HG03097 (cell line): ENCODE measurements around the gene CDR2L.
"Not testable (repeated sequence)": the region's sequence is repeated elsewhere in the genome, so short reads cannot be mapped to it uniquely, and the experiment has no call there.

ENCODE experiments used
- ATAC-seq: cut with Tn5 transposase; IDR thresholded peaks from one replicate; pipeline ENCODE4 v1.9.1; 2021; ENCODE audit not compliant: unreplicated experiment, low FRiP score

CDR2L gene

GRCh38 chr17:75034236-75034908 lies 46.9 kb downstream of the CDR2L start:
- ATAC-seq: peak; percentile 45

DNA sequence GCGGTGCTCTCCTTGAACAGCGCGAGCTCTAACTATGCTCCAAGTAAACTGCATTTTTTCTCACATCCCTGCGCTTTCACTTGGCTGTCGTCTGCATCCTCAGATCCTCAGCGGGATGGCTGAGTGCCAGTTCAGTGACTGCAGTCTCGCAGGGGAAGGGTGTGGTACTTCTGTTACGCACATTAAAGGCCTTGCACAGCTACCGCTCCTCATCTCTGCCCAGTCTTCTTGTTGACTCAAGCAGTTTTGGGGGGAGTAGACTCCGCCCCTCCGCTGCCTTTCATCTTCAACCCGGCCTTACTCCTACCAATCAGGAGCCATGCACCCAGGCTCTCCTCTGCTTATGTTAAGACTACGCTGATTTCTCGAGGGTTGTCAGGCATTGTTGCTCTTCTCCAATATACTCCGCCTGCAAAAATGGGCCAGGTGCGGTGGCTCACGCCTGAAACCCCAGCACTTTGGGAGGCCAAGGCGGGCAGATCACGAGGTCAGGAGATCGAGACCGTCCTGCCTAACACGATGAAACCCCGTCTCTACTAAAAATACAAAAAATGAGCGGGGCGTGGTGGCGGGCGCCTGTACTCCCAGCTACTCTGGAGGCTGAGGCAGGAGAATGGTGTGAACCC lies 49.3 kb downstream of the CDR2L start:
- ATAC-seq: no peak

- ATAC-seq: no peak
Measured at GRCh38 chr17:75039238-75039637, 51.8 kb downstream of the CDR2L start.

GRCh38 chr17:75041656-75042280 lies 54.3 kb downstream of the CDR2L start:
- ATAC-seq: no peak

DNA sequence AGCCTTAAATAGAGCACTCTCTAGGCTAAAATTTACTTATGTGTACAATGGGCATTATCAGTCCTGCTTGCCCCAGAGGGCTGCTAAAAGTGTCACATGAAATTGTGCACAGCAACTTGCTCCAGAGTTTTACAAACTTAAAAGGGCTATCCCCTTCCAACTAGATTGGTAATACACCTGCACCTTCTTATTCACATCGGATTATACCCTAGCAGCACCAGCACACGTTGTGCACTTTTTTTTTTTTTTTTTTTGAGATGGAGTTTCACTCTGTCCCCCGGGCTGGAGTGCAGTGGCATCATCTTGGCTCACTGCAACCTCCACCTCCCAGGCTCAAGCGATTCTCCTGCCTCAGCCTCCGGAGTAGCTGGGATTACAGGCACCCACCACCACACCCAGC lies 56.4 kb downstream of the CDR2L start:
- ATAC-seq: not testable (repeated sequence)

DNA sequence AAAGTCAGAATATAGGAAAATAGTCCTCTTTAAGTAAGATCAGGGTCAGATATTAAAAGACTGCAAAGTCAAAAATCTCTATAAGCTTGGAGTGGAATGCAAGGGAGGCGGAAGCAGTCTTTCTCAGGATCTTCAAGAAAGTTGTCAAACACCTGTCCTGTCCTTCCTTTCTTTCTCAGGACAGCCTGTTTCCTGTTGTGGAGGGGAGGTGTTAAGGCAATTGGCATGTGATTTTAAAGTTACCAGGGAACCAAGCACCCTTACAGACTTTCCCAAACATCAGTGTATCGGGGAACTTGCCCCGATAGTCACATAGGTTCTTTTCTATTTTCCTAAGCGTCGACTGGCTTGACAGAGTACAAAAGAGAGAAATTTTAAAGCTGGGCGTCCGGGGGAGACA lies 57.3 kb downstream of the CDR2L start:
- ATAC-seq: no peak

GRCh38 chr17:75045946-75046406 lies 58.5 kb downstream of the CDR2L start:
- ATAC-seq: not testable (repeated sequence)

GRCh38 chr17:75046407-75047289 lies 59.2 kb downstream of the CDR2L start, which contains the start of the genes ATP5PD and KCTD2:
TSS of gene ATP5PD (minus strand) at chr17:75046969. CDS start at chr17:75042650, 4,319 bp downstream.
TSS of gene KCTD2 (plus strand) at chr17:75047225. CDS start at chr17:75047251, 26 bp downstream.
- ATAC-seq: peak; percentile 94

DNA sequence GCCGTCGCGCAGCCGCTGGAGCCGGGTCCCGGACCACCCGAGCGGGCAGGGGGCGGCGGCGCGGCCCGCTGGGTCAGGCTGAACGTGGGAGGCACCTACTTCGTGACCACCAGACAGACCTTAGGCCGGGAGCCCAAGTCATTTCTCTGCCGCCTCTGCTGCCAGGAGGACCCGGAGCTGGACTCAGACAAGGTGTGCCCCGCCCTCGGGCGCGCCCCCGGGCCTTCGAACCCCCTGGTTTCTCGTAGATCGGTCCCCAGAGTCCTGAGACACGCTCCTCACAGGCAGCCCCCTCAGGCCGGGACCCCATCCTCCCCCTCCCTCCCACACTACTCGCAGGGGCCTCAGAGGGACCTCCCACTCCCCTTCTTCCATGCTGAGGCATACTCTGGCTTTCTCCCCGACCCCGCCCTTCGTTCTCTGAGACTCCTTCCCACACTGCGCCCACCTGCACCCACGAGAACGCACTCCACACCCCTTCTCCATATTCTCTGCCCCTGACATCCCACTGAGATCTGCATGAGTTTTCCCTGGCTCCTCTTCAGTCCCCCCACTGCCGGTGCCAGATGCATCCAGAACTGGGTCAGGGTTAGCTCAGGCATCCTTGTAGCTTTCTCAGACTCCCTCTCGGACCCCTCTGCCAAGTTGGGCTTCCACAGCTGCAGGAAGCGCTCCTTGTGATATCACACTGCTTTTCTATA lies 60.1 kb downstream of the CDR2L start:
- ATAC-seq: no peak

- ATAC-seq: no peak
Measured at GRCh38 chr17:75048249-75048878, 60.9 kb downstream of the CDR2L start.

- ATAC-seq: no peak
Measured at GRCh38 chr17:75049057-75049456, 61.6 kb downstream of the CDR2L start.

DNA sequence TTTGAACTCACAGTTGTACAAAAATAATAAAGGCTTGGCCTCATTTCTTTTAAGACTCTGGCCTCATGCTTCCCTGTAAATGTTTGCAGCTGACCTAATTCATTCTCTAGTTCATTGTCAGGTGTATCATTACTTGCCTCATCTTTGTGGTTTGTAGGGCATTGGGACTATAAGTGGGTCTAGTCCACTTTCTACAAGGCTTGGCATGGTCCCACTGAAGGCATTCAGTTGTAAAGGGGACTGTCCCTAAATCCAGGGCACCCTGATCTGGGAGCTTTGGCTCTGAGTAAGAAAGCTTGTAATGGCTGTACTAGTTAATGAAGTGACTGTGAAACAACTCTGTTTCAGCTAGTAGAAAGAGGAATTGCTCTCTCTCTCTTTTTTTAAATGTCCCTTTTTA lies 62.3 kb downstream of the CDR2L start:
- no peak for ATAC-seq

DNA sequence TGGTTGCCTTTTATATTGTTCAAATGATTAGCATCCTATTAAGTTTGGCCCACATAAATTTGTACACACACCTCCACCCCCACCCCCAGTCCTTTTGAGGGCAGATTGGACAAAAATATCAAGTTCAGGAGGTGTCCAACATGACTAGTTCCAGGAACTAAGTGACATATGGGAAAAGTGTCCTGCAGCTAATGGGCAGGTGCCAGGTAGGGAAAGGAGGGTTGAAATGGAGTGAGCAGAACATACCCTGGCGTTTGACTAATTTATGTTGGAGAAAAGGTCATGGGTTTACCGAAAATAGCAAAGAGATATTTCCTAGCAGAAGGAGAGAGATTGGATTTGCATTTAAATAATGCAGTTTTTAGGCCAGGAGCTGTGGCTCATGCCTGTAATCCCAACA lies 64.5 kb downstream of the CDR2L start:
- ATAC-seq: no peak
